Measurements from ENCODE around the gene GEMIN2.
"Not testable (repeated sequence)": the region's sequence is repeated elsewhere in the genome, so short reads cannot be mapped to it uniquely, and the experiment has no call there.

Gene GEMIN2

DNA sequence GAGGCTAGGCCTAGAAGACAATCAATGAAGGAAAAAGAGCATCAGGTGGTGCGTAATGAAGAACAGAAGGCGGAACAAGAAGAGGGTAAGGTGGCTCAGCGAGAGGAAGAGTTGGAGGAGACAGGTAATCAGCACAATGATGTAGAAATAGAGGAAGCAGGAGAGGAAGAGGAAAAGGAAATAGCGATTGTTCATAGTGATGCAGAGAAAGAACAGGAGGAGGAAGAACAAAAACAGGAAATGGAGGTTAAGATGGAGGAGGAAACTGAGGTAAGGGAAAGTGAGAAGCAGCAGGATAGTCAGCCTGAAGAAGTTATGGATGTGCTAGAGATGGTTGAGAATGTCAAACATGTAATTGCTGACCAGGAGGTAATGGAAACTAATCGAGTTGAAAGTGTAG lies 66.4 kb downstream of the GEMIN2 start:
- DNase-seq (ENCODE audit: insufficient read length, low spot score) (no peak), FAIRE-seq (no peak)
- TF ChIP-seq, protein P1, sequence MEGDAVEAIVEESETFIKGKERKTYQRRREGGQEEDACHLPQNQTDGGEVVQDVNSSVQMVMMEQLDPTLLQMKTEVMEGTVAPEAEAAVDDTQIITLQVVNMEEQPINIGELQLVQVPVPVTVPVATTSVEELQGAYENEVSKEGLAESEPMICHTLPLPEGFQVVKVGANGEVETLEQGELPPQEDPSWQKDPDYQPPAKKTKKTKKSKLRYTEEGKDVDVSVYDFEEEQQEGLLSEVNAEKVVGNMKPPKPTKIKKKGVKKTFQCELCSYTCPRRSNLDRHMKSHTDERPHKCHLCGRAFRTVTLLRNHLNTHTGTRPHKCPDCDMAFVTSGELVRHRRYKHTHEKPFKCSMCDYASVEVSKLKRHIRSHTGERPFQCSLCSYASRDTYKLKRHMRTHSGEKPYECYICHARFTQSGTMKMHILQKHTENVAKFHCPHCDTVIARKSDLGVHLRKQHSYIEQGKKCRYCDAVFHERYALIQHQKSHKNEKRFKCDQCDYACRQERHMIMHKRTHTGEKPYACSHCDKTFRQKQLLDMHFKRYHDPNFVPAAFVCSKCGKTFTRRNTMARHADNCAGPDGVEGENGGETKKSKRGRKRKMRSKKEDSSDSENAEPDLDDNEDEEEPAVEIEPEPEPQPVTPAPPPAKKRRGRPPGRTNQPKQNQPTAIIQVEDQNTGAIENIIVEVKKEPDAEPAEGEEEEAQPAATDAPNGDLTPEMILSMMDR (IDR thresholded peaks at IDR 0.05; ENCODE audit: insufficient read depth, missing control alignments): no peak

DNA sequence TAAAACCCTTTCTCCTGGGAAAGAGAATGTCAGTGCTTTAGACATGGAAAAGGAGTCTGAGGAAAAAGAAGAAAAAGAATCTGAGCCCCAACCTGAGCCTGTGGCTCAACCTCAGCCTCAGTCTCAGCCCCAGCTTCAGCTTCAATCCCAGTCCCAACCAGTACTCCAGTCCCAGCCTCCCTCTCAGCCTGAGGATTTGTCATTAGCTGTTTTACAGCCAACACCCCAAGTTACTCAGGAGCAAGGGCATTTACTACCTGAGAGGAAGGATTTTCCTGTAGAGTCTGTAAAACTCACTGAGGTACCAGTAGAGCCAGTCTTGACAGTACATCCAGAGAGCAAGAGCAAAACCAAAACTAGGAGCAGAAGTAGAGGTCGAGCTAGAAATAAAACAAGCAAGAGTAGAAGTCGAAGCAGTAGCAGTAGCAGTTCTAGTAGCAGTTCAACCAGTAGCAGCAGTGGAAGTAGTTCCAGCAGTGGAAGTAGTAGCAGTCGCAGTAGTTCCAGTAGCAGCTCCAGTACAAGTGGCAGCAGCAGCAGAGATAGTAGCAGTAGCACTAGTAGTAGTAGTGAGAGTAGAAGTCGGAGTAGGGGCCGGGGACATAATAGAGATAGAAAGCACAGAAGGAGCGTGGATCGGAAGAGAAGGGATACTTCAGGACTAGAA lies 67.0 kb downstream of the GEMIN2 start:
- TF ChIP-seq, protein P1 (IDR thresholded peaks at IDR 0.05; ENCODE audit: insufficient read depth, missing control alignments): no peak
- DNase-seq (ENCODE audit: insufficient read length, low spot score): no peak

DNA sequence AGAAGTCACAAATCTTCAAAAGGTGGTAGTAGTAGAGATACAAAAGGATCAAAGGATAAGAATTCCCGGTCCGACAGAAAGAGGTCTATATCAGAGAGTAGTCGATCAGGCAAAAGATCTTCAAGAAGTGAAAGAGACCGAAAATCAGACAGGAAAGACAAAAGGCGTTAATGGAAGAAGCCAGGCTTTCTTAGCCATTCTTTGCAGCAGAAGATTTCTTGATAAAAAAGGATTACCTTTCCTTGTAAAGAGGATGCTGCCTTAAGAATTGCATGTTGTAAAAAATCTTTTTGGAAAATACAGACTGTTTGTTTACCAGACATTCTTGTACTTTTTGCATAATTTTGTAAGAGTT lies 67.5 kb downstream of the GEMIN2 start:
- DNase-seq (ENCODE audit: insufficient read length, low spot score) (no peak), FAIRE-seq (no peak)
- TF ChIP-seq, protein P1 (IDR thresholded peaks at IDR 0.05; ENCODE audit: insufficient read depth, missing control alignments): no peak

More for the DNA sequence above, 67.0 kb downstream of the GEMIN2 start:
- no peak for FAIRE-seq

DNA sequence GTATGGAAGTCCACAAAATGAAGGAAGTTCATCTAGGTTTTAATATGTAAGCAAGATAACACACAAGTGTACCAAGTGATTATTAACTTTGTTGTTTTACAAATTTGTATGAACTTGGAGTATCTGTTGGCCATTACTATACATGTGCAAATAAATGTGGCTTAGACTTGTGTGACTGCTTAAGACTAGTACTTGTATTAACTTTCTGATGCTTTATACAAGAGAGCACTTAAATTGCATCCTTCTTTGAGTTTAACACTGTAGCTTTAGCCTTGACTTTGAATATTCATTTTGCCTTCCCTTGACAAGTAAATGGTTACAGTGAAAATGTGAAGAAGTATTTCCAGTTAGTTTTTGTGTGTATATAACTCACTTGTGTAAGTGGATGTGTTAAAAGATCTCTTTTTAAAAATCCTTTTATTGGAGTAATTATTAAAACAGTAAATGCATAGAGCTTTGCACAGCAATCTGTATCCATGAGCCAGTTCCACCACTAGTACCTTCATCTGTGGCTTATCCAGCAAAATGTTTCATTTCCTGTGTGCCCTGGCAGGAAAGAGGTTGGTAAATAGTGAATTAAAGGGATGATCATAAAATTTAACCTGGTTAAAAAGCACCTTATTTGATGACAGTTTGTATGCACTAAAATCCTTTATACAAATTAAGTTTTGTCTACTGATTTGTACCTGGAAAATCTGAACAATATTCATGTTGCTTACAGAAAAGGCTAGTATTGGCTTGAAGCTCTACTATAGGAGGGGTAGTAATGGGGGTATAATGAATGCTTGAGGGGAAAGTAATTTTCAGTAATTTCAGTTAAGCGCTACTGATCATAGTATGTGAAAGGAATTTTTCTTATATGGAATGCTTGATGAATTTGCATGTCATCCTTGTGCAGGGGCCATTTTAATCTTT lies 68.9 kb downstream of the GEMIN2 start:
- TF ChIP-seq, protein P1 (IDR thresholded peaks at IDR 0.05; ENCODE audit: insufficient read depth, missing control alignments): no peak
- FAIRE-seq (no peak), DNase-seq (ENCODE audit: insufficient read length, low spot score) (no peak)

DNA sequence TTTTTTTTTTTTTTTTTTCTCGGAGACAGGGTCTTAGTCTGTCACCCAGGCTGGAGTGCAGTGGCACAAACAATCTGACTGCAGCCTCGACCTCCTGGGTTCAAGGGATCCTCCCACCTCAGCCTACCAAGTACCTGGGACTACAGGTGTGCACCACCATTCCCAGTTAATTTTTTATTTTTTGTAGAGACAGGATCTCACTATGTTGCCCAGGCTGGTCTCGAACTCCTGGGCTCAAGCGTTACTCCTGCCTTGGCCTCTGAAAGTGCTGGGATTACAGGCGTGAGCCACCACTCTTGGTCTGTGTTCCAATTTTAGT lies 69.5 kb downstream of the GEMIN2 start:
- not testable (repeated sequence) for DNase-seq (ENCODE audit: insufficient read length, low spot score); FAIRE-seq

DNA sequence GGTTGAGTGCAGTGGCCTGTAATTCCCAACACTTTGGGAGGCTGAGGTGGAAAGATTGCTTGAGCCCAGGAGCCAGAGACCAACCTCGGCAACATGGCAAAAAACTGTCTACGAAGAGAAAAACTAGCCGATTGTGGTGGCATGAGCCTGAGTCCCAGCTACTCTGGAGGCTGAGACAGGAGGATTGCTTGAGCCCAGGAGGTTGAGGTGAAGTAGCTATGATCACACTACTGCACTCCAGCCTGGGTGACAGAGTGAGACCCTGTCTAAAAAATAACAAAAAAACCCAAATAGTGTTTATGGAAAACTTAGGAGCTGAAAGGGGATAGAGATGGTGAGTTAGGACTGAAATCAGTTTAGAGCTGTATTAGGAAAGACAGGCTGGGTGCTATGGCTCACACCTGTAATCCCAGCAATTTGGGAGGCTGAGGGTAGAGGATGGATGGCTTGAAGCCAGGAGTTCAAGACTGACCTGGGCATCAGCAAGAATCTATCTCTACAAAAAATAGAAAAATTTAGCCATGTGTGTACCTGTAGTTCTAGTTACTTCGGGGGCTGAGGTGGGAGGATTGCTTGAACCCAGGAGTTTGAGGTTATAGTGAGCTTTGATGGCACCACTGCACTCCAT lies 70.6 kb downstream of the GEMIN2 start:
- DNase-seq (ENCODE audit: insufficient read length, low spot score) (no peak), FAIRE-seq (no peak)
- TF ChIP-seq, protein P1 (IDR thresholded peaks at IDR 0.05; ENCODE audit: insufficient read depth, missing control alignments): no peak

DNA sequence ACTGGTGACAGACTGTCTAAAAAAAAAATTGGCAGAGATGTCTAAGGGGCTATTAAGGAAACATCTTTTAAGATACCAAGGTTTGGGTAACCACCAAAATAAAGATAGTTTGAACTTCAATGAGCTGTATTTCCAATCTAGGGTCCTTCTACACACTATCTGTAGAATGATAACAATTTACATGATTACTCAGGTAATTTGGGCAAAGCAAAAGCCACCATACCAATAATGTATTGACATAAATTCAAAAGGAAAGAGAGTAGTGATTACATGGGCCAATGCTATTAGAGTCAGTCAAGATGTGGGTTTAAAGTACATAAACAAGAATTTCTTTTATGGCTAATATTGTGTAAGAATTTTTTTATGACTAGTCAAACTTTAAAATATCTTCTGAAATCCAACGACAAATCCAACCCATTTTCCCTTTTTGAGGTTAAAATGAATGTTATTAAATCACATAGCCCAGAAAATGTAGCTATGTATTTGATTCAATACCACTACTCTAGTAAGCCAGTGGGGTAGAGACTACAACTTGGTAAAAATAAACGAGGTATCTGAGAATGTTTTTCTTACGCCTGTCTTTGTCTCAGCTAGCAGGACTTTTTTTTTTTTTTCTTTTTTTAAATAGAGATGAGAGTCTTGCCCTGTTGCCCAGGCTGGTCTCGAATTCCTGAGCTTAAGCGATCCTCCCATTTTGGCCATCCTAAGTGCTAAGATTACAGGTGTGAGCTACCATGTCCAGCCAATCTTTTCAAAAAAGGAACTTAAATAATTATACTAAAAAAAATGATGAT lies 71.3 kb downstream of the GEMIN2 start:
- DNase-seq (ENCODE audit: insufficient read length, low spot score) (no peak), FAIRE-seq (no peak)
- TF ChIP-seq, protein P1 (IDR thresholded peaks at IDR 0.05; ENCODE audit: insufficient read depth, missing control alignments): no peak

Measured in D721Med (cell line).